Measurements from ENCODE around the gene HASPIN. TPM values are rescaled to one million over a fixed set of nuclear protein-coding genes. Genes with fewer than 3 reads are reported as not detected.

Gene HASPIN
- total and polyA plus RNA-seq, 2 of the 8 experiments (the other 6 are each of a cell fraction or from before 2014, with no cell fraction given), result 7.8 to 29.5 TPM

DNA sequence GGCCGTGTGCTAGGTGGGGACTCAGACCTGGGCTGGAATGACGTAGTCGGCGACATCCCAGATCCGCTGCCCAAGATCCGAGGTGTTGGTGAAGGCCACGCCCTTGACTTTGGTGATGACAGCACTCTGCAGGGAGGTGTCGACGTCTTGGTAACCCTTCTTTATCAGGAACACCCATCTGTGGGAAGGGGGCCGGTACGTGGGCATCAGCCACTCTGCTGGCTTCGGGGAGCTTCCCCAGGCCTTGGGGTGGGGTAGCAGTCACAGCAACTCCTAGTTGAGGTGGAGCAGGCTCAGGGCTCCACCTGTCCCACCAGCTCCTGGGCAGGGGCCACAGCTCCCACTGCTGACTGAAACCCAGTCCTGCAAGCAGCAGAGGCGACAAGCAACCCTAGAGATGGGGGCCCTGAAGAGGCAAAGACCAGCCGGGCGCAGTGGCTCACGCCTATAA lies 32.1 kb upstream of the HASPIN start:
- Histone ChIP-seq H3K79me2 (ENCODE audit: control insufficient read depth in 1 of 2, insufficient read depth in 2 of 2, low read length in 2 of 2) (no peaks in the 10 kb centered on the region), H3K4me3 (ENCODE audit: extremely low read depth in 1 of 4, insufficient read depth in 2 of 4, low read depth in 3 of 4, low read length in 4 of 4) (no peak overlapping the region), H3K4ac (replicated peaks; ENCODE audit: insufficient read length, low read depth, low read length) (no peak overlapping the region), H4K8ac (ENCODE audit: extremely low read depth, insufficient read depth, low read length) (no peak overlapping the region), H3K14ac (ENCODE audit: insufficient read length) (no peak overlapping the region), H3K56ac (replicated peaks; ENCODE audit: insufficient read length, low read depth, low read length) (no peak overlapping the region), H3K9me3 (ENCODE audit: insufficient read depth in 2 of 2, low read depth in 1 of 2, low read length in 1 of 2) (no peaks in the 10 kb centered on the region), H3K4me1 (replicated peaks in 1 of 4; ENCODE audit: control insufficient read depth in 3 of 4, insufficient read depth in 4 of 4, low read length in 3 of 4) (peaks cover 0 to 12% (median 6%) of the 10 kb centered on the region in 4 experiments; a peak in 5 of 7 replicates), H3K27me3 (replicated peaks in 1 of 4; ENCODE audit: control insufficient read depth in 3 of 4, extremely low read depth in 1 of 4, insufficient read depth in 3 of 4, low read length in 3 of 4) (peaks cover 0 to 20% (median 12%) of the 10 kb centered on the region in 4 experiments; a peak in 6 of 7 replicates), H3K27ac (ENCODE audit: low read depth, low read length) (no peak overlapping the region), H2BK20ac (ENCODE audit: low read length) (no peak overlapping the region), H3K23ac (ENCODE audit: insufficient read length) (no peak overlapping the region), H2AFZ (ENCODE audit: low read length) (no peak overlapping the region), H2BK5ac (ENCODE audit: low read depth, low read length) (0 out of 2 replicates have a peak overlapping the region, but pooled peaks have one; percentile 30), H3K36me3 (ENCODE audit: control insufficient read depth in 2 of 4, insufficient read depth in 4 of 4, low read length in 3 of 4) (no peaks in the 10 kb centered on the region), H3K4me2 (ENCODE audit: insufficient read depth in 1 of 2, low read depth in 2 of 2, low read length in 2 of 2) (no peak overlapping the region), H2AK5ac (ENCODE audit: low read depth, low read length) (no peak overlapping the region), H3K23me2 (ENCODE audit: low read depth, low read length) (peaks cover 9% of the 10 kb centered on the region; the same call in 1 of the 2 replicates), H4K20me1 (replicated peaks in 1 of 2; ENCODE audit: control insufficient read depth in 1 of 2, insufficient read depth in 2 of 2, low read length in 2 of 2) (peaks cover 0 to 8% of the 10 kb centered on the region in 2 experiments), H3K9ac (replicated peaks in 1 of 4; ENCODE audit: extremely low read depth in 1 of 4, low read depth in 3 of 4, low read length in 3 of 4) (no peak overlapping the region), H4K5ac (ENCODE audit: insufficient read length, low read depth, low read length) (no peak overlapping the region), H3K79me1 (ENCODE audit: low read depth, low read length) (no peaks in the 10 kb centered on the region), H2BK120ac (replicated peaks; ENCODE audit: low read depth, low read length) (no peak overlapping the region), H4K91ac (replicated peaks; ENCODE audit: insufficient read length, low read length) (no peak overlapping the region), H2BK12ac (ENCODE audit: low read depth, low read length) (no peak overlapping the region), H3K18ac (ENCODE audit: extremely low read depth, low read length) (no peak overlapping the region), H2BK15ac (ENCODE audit: low read length) (no peak overlapping the region)
- WGBS, 2 experiments (ENCODE audit: extremely low coverage in 1 of 2, insufficient coverage in 1 of 2, insufficient read length in 1 of 2, insufficient replicate concordance in 2 of 2, low coverage in 1 of 2, low lambda C conversion rate in 2 of 2, missing lambda C conversion rate in 1 of 2), result 88% methylated on average over 16 of the region's 16 CpGs; no CpG with 5 or more reads in 1 of the 2 experiments
- POLR2A ChIA-PET (ENCODE audit: partially characterized antibody), result no interaction called here
- CTCF ChIA-PET (ENCODE audit: partially characterized antibody), result interaction anchor here (0.6 to 3.3 kb wide), 16 partner anchors 9 to 735 kb away, joined by 3 to 29 read pairs (median 4); partner anchors contain the start of genes EMC6 and TAX1BP3
- FAIRE-seq (no peak), DNase-seq (ENCODE audit: low read depth in 1 of 2, low spot score in 2 of 2) (peak in 1 of 2 experiments; percentile 66)
- TF ChIP-seq TEAD4 (IDR thresholded peaks at IDR 0.05; ENCODE audit: low read depth, low read length), result no peak
- TF ChIP-seq SP4 (IDR thresholded peaks at IDR 0.05; ENCODE audit: low read length), result no peak
- TF ChIP-seq EZH2 (IDR thresholded peaks at IDR 0.05; ENCODE audit: low read depth, low read length, severe bottlenecking), result no peak
- TF ChIP-seq TBP (IDR thresholded peaks at IDR 0.05; ENCODE audit: low read depth, low read length), result peak; percentile 77
- TF ChIP-seq MAX (IDR thresholded peaks at IDR 0.05), result no peak
- TF ChIP-seq RAD21 (IDR thresholded peaks at IDR 0.05 in 1 of 2, conservative IDR thresholded peaks at IDR 0.05 in 1 of 2; ENCODE audit: low read depth in 2 of 2, low read length in 2 of 2), result peak; percentile 46 to 64
- no peak for TF ChIP-seq CHD1 (IDR thresholded peaks at IDR 0.05; ENCODE audit: low read depth, low read length)
- TF ChIP-seq, protein P1, sequence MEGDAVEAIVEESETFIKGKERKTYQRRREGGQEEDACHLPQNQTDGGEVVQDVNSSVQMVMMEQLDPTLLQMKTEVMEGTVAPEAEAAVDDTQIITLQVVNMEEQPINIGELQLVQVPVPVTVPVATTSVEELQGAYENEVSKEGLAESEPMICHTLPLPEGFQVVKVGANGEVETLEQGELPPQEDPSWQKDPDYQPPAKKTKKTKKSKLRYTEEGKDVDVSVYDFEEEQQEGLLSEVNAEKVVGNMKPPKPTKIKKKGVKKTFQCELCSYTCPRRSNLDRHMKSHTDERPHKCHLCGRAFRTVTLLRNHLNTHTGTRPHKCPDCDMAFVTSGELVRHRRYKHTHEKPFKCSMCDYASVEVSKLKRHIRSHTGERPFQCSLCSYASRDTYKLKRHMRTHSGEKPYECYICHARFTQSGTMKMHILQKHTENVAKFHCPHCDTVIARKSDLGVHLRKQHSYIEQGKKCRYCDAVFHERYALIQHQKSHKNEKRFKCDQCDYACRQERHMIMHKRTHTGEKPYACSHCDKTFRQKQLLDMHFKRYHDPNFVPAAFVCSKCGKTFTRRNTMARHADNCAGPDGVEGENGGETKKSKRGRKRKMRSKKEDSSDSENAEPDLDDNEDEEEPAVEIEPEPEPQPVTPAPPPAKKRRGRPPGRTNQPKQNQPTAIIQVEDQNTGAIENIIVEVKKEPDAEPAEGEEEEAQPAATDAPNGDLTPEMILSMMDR (IDR thresholded peaks at IDR 0.05; ENCODE audit: control extremely low read depth in 1 of 3, insufficient read depth in 1 of 3, low read depth in 1 of 3, low read length in 3 of 3), result peak; percentile 59 to 64 (median 60)
- TF ChIP-seq POLR2AphosphoS5 (IDR thresholded peaks at IDR 0.05; ENCODE audit: low read depth, low read length), result no peak

Measured in H1 (cell line).